Activated naive CD4-positive, alpha-beta T cell treated with anti-CD3 and anti-CD28 coated beads for 36 hours (primary cell): Measurements from ENCODE around the gene NBR1. TPM values are rescaled to one million over a fixed set of nuclear protein-coding genes. Genes with fewer than 3 reads are reported as not detected.
A peak's percentile ranks its signal among the peaks of the same experiment; 100 is the strongest.
"Not testable (repeated sequence)": the region's sequence is repeated elsewhere in the genome, so short reads cannot be mapped to it uniquely, and the experiment has no call there.

ENCODE experiments used
- CTCF ChIA-PET: fragments of 350-600 bp; sonication (Branson Sonifier 250); formaldehyde crosslinking; loops from one replicate; lab custom pipeline; 2021; ENCODE audit warnings: antibody characterized with exemption; lab: Charles Lee
- DNase-seq: peaks from one replicate; pipeline ENCODE4 v3.0.0-alpha.2; 2020
- H3K27ac Mint-ChIP-seq: one replicate; pipeline ENCODE4 v1.8.0; 2021; ENCODE audit warnings: mild to moderate bottlenecking, mixed read lengths
- H3K27me3 Mint-ChIP-seq: one replicate; pipeline ENCODE4 v1.8.0; 2021; ENCODE audit warnings: low read depth, mixed read lengths
- H3K36me3 Mint-ChIP-seq: one replicate; pipeline ENCODE4 v1.8.0; 2021; ENCODE audit warnings: low read depth, mixed read lengths
- H3K4me1 Mint-ChIP-seq: one replicate; pipeline ENCODE4 v1.8.0; 2021; ENCODE audit warnings: low read depth, mixed read lengths
- H3K4me3 Mint-ChIP-seq: one replicate; pipeline ENCODE4 v1.8.0; 2021; ENCODE audit warnings: mild to moderate bottlenecking, moderate library complexity, mixed read lengths
- H3K9me3 Mint-ChIP-seq: one replicate; pipeline ENCODE4 v1.8.0; 2021; ENCODE audit warnings: mixed read lengths
- intact Hi-C: fragments of 100-400 bp; cut with micrococcal nuclease; formaldehyde crosslinking; loops from one replicate; pipeline ENCODE4 v1.15.1; 2023
- total RNA-seq, 2 experiments: library from RNA; stranded (reverse); gene quantifications; one replicate each; pipeline ENCODE4 v1.2.3, GENCODE V29; 2021

Gene NBR1
- total RNA-seq, 2 experiments from 2014 or later, result 62.1 to 66.8 TPM

GRCh38 chr17:43220511-43221125, 49.6 kb downstream of the NBR1 start:
- peaks cover 13% of the 10 kb centered on the region for H3K36me3 Mint-ChIP-seq
- no peak for DNase-seq
- CTCF ChIA-PET, result no interaction called here
- H3K27me3 Mint-ChIP-seq, result no peaks in the 10 kb centered on the region
- peaks cover 27% of the 10 kb centered on the region for H3K4me1 Mint-ChIP-seq
- no peaks in the 10 kb centered on the region for H3K9me3 Mint-ChIP-seq
- no peak overlapping the region for H3K27ac Mint-ChIP-seq
- intact Hi-C loops, result no loop called here
- H3K4me3 Mint-ChIP-seq, result no peak overlapping the region

GRCh38 chr17:43224146-43224705, 53.2 kb downstream of the NBR1 start:
- DNase-seq, result no peak
- intact Hi-C loops, result no loop called here
- Mint-ChIP-seq H3K4me1 (peaks cover 3% of the 10 kb centered on the region), H3K27me3 (no peaks in the 10 kb centered on the region), H3K36me3 (peaks cover 2% of the 10 kb centered on the region), H3K9me3 (no peaks in the 10 kb centered on the region), H3K4me3 (no peak overlapping the region), H3K27ac (no peak overlapping the region)
- CTCF ChIA-PET, result no interaction called here

DNA sequence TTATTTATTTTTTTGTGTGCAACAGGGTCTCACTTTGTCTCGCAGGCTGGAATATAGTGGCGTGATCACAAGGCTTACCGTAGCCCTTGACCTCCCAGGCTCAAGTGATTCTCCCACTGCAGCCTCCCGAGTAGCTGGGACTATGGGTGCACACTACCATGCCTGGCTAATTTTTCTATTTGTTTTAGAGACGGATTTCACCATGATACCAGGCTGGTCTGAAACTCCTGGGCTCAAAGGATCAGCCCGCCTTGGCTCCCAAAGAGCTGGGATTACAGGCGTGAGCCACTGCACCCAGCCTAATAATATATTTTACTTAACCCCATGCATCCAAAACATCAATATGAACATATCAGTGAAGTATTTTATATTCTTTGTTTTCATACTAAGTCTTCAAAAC, 55.4 kb downstream of the NBR1 start:
- H3K36me3 Mint-ChIP-seq, result peaks cover 1% of the 10 kb centered on the region
- CTCF ChIA-PET, result no interaction called here
- no peaks in the 10 kb centered on the region for H3K9me3 Mint-ChIP-seq
- intact Hi-C loops, result no loop called here
- DNase-seq, result no peak
- peaks cover under 1% of the 10 kb centered on the region for H3K4me1 Mint-ChIP-seq
- no peak overlapping the region for H3K4me3 Mint-ChIP-seq
- no peaks in the 10 kb centered on the region for H3K27me3 Mint-ChIP-seq
- H3K27ac Mint-ChIP-seq, result no peak overlapping the region

DNA sequence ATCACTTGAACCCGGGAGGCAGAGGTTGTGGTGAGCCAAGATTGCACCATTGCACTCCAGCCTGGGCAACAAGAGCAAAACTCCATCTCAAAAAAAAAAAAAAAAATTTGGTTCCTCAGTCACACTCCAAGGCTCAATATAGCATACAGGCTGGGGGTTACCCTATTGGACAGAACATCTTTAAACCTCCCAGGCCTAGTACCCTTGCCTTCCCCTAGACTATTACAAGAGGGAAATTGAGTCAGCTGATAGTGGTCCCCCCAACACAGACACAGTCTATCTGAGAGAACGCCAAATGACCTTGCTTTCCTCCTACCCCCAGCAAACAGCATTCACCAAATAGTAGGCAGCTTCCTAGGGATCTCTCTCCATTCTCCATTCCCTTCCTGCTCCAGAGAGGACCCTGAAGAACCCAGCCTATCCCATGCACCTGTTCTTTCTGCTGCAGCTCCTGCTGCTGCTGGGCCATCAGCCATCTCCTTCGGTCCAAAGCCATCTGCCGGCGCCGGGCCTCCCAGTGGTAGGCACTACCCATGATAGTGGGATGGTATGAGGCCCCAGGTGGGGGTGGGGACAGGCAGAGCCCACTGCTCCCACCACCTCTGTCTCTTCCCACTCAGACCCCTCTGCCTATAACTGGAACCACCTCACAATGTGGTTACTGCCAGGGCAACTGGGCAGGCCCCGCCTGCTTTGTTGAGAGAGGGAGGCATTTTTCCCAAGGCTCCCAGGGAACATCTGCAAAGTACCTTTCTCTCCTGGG, 57.2 kb downstream of the NBR1 start, which contains the start of gene CCDC200:
CCDC200 (minus strand) TSS at position 604 of the 763 bp plus-strand sequence; CDS start at position 535, 69 bp downstream.
- H3K4me1 Mint-ChIP-seq, H3K4me3 Mint-ChIP-seq, H3K36me3 Mint-ChIP-seq, CTCF ChIA-PET, H3K27me3 Mint-ChIP-seq, DNase-seq, H3K9me3 Mint-ChIP-seq, intact Hi-C loops, H3K27ac Mint-ChIP-seq: not testable (repeated sequence)

GRCh38 chr17:43231205-43232020, 60.4 kb downstream of the NBR1 start:
- intact Hi-C loops, H3K9me3 Mint-ChIP-seq, H3K36me3 Mint-ChIP-seq, H3K27me3 Mint-ChIP-seq, H3K27ac Mint-ChIP-seq, H3K4me1 Mint-ChIP-seq, CTCF ChIA-PET: not testable (repeated sequence)
- H3K4me3 Mint-ChIP-seq, result peak overlapping the region; percentile 22
- DNase-seq, result peak; percentile 5

DNA sequence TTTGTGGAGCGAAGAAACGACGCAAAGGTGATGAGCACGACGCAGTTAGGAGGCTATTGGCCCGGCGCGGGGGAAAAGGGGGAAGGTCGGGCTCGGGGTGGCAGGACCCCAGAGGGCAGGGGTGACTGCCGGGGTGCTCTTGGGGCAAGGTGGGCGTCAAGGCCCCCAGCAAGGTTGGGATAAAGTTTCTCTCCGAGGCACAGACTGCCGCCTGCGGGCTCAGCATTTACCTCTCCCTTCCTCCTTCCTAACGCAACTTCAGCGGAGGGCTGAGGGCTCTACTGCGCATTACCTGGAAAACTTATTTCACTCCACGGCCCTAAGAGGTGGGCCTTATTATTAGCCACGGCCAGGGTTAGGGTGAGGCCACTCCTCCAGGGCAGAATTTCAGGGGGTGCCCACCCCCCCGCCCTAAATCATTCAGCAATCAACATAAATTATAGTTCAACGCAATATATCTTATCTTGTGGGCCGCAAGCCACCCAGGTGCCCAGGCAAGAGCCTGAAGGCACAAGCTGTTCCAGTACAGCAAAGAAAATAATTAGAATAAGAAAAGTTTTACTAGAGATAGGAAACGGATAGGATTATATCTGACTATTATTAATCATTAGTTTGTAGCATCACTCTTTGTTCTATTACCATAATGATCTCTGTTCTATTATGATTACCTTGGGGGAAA, 61.1 kb downstream of the NBR1 start:
- H3K9me3 Mint-ChIP-seq, H3K36me3 Mint-ChIP-seq, CTCF ChIA-PET, H3K27ac Mint-ChIP-seq, H3K27me3 Mint-ChIP-seq, intact Hi-C loops, H3K4me1 Mint-ChIP-seq: not testable (repeated sequence)
- H3K4me3 Mint-ChIP-seq, result peak overlapping the region; percentile 22
- DNase-seq, result peak; percentile 48

- H3K36me3 Mint-ChIP-seq, H3K27ac Mint-ChIP-seq, H3K4me3 Mint-ChIP-seq, intact Hi-C loops, H3K4me1 Mint-ChIP-seq, CTCF ChIA-PET, H3K9me3 Mint-ChIP-seq, DNase-seq, H3K27me3 Mint-ChIP-seq: not testable (repeated sequence)
Measured at GRCh38 chr17:43233263-43233662, 62.2 kb downstream of the NBR1 start.

GRCh38 chr17:43233877-43234276, 62.9 kb downstream of the NBR1 start, which contains the start of gene RNU2-1:
RNU2-1 (minus strand) TSS chr17:43233977.
- H3K27me3 Mint-ChIP-seq, H3K27ac Mint-ChIP-seq, intact Hi-C loops, H3K36me3 Mint-ChIP-seq, H3K9me3 Mint-ChIP-seq, CTCF ChIA-PET, H3K4me3 Mint-ChIP-seq, DNase-seq, H3K4me1 Mint-ChIP-seq: not testable (repeated sequence)

DNA sequence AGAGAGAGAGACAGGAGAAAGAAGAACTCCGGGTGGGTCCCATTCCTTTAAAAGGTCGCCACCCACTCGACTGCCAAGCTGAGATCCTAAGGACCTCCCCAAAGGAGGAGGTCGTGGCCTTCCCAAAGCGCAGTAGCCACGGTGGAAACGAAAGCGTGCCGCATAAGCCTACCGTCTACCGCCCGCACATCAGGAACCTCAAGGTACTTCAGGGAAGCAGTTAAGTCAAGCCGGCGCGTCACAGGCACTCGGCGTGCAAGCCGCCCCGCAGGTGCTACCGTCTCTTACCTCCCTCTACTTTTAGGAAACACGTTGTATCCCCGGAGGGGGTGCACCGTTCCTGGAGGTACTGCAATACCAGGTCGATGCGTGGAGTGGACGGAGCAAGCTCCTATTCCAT, 68.6 kb downstream of the NBR1 start:
- H3K9me3 Mint-ChIP-seq, CTCF ChIA-PET: not testable (repeated sequence)

DNA sequence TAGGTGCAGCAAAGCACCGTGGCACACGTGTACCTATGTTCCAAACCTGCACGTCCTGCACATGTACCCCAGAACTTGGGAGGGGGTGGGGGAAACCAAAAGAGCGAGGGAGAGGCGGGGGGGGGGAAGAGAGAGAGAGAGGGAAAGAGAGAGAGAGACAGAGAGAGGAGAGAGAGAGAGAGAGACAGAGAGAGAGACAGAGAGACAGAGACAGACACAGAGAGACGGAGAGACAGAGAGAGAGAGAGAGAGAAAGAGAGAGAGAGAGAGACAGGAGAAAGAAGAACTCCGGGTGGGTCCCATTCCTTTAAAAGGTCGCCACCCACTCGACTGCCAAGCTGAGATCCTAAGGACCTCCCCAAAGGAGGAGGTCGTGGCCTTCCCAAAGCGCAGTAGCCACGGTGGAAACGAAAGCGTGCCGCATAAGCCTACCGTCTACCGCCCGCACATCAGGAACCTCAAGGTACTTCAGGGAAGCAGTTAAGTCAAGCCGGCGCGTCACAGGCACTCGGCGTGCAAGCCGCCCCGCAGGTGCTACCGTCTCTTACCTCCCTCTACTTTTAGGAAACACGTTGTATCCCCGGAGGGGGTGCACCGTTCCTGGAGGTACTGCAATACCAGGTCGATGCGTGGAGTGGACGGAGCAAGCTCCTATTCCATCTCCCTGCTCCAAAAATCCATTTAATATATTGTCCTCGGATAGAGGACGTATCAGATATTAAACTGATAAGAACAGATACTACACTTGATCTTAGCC, 69.8 kb downstream of the NBR1 start:
- DNase-seq, result not testable (repeated sequence)

More for the DNA sequence above, 68.6 kb downstream of the NBR1 start:
- H3K36me3 Mint-ChIP-seq, intact Hi-C loops, H3K4me1 Mint-ChIP-seq, H3K27ac Mint-ChIP-seq, H3K27me3 Mint-ChIP-seq, DNase-seq, H3K4me3 Mint-ChIP-seq: not testable (repeated sequence)

DNA sequence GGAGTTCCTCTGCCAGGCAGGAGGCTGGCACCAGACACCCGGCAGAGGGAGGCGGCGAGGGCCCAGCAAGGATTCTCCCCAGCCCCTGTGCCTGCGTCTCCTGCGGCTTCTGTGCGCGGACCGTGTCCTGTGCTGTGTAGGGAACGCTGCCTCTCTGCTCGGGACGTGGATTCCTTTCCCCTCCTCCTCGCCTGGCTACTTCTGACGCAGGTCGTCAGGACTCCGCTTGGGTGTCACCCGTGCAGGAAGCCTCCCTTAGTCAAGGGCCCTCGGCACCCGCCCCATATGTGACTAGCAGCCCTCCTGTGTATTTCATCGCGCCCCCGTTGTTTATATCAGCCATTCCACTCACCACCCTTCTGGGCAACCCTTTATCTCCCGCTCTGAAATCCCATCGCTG, 75.4 kb downstream of the NBR1 start:
- H3K27me3 Mint-ChIP-seq, intact Hi-C loops, DNase-seq, H3K4me1 Mint-ChIP-seq, H3K36me3 Mint-ChIP-seq, CTCF ChIA-PET, H3K4me3 Mint-ChIP-seq, H3K9me3 Mint-ChIP-seq, H3K27ac Mint-ChIP-seq: not testable (repeated sequence)

More for the DNA sequence above, 69.8 kb downstream of the NBR1 start:
- intact Hi-C loops, H3K27me3 Mint-ChIP-seq, H3K27ac Mint-ChIP-seq, H3K4me3 Mint-ChIP-seq, H3K36me3 Mint-ChIP-seq, CTCF ChIA-PET, H3K9me3 Mint-ChIP-seq, H3K4me1 Mint-ChIP-seq: not testable (repeated sequence)
